Kidney (tissue), 14 donors: ENCODE results near the gene FSTL1. TPM values are rescaled to one million over a fixed set of nuclear protein-coding genes. Genes with fewer than 3 reads are reported as not detected.

Experiments used
- DNase-seq, 5 donors: peaks; one replicate each; pipeline ENCODE4 v3.0.0-alpha.2; 2013 to 2020
- FAIRE-seq: peaks from 2 replicates; lab custom pipeline; 2012; peaks lifted over from hg19 to GRCh38; lab: Jason Lieb, UNC
- H3K27ac ChIP-seq, 2 donors: one replicate each; pipeline ENCODE4 v1.7.0; 2013; ENCODE audit warnings: low read depth in 2 of 2, low read length in 2 of 2, inconsistent platforms in 1 of 2
- H3K27me3 ChIP-seq: one replicate; pipeline ENCODE4 v1.7.1; 2013; ENCODE audit warnings: low read length, inconsistent platforms; ENCODE audit not compliant: control insufficient read depth, insufficient read depth
- H3K36me3 ChIP-seq, 3 donors: one replicate each; pipeline versions ENCODE4 v1.7.0 to v1.7.1; 2013; ENCODE audit warnings: low read length in 3 of 3, control low read depth in 1 of 3, inconsistent platforms in 1 of 3; ENCODE audit not compliant: insufficient read depth in 3 of 3, control insufficient read depth in 2 of 3
- H3K4me1 ChIP-seq, 3 donors: one replicate each; pipeline versions ENCODE4 v1.7.0 to v1.7.1; 2013; ENCODE audit warnings: low read length in 3 of 3, inconsistent platforms in 1 of 3, low read depth in 1 of 3; ENCODE audit not compliant: control insufficient read depth in 2 of 3, insufficient read depth in 2 of 3
- H3K4me3 ChIP-seq, 3 donors: one replicate each; pipeline versions ENCODE4 v1.7.0 to v1.8.1; 2013; ENCODE audit warnings: low read length in 3 of 3, control low read depth in 1 of 3, inconsistent platforms in 1 of 3
- H3K9ac ChIP-seq, 3 donors: one replicate each; pipeline versions ENCODE4 v1.7.0 to v1.7.1; 2013; ENCODE audit warnings: low read length in 3 of 3, control low read depth in 1 of 3, inconsistent platforms in 1 of 3
- H3K9me3 ChIP-seq, 3 donors: one replicate each; pipeline versions ENCODE4 v1.7.0 to v1.7.1; 2013; ENCODE audit warnings: low read length in 3 of 3, control low read depth in 1 of 3, inconsistent platforms in 1 of 3; ENCODE audit not compliant: control insufficient read depth in 2 of 3, insufficient read depth in 1 of 3
- intact Hi-C: fragments of 100-400 bp; cut with DNase I; formaldehyde crosslinking; loops from one replicate; pipeline ENCODE4 v1.11.1; 2022
- polyA plus RNA-seq: library from polyadenylated mRNA; stranded (reverse); fragments of 350-450 nt; fragmentation: Illumina TruSeq; extraction: RNeasy Lipid Tissue Mini Kit (QIAGEN cat#74804); gene quantifications from one replicate; pipeline ENCODE4 v1.2.3, GENCODE V29; 2014; ENCODE audit warnings: low read depth, low replicate concordance; ENCODE audit not compliant: insufficient read depth
- total RNA-seq: library from RNA; stranded (reverse); fragmentation: NEBNext Ultra II Directional; extraction: Animal tissue kit (Norgen Biotek cat#: 25700); gene quantifications from one replicate; pipeline ENCODE4 v1.2.1, GENCODE V29; 2021
- TF ChIP-seq, protein P1 (sequence below): IDR thresholded peaks from 3 replicates; pipeline ENCODE4 v1.5.1; 2012; ENCODE audit warnings: mild to moderate bottlenecking, moderate library complexity, borderline replicate concordance; ENCODE audit not compliant: insufficient read depth; ENCODE audit errors: extremely low read depth
- donor health status: control.
- donor health status: control.
- donor health status: control.
- donor health status: control.
- donor health status: control.
- donor health status: DM: yes; HTN: yes; CAD: no.
- donor health status: Normal renal cell carcinoma (clear cell type).

FSTL1 gene
- total and polyA plus RNA-seq, 2 donors from 2014 or later: 31.1 to 193 TPM

DNA sequence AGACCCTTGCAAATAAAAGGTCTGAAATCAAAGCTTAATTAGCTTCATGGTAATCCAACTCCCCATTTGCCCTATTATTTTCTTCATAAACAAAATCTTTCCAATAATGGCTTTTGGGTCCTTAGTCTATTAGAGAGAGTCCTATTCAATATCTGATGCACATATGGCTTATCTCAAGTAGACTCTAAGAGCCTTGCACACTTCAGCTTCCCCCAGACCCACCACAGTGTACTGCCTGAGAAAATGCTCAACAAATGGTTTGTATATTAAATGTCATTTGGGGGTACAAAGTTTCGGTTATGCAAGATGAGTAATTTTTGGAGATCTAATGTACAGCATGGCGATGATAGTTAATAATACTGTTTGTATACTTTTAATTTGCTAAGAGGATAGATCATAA lies 28.9 kb downstream of the FSTL1 start:
- no peak overlapping the region for H3K27ac ChIP-seq
- H3K4me3 ChIP-seq: no peak overlapping the region
- no peaks in the 10 kb centered on the region for H3K9me3 ChIP-seq
- FAIRE-seq (no peak), DNase-seq (peak in 1 of 5 donors; percentile 62)
- peaks cover 4 to 16% (median 10%) of the 10 kb centered on the region in 3 donors for H3K4me1 ChIP-seq
- intact Hi-C loops: no loop called here
- H3K9ac ChIP-seq: no peak overlapping the region
- no peaks in the 10 kb centered on the region for H3K36me3 ChIP-seq
- TF ChIP-seq, protein P1, sequence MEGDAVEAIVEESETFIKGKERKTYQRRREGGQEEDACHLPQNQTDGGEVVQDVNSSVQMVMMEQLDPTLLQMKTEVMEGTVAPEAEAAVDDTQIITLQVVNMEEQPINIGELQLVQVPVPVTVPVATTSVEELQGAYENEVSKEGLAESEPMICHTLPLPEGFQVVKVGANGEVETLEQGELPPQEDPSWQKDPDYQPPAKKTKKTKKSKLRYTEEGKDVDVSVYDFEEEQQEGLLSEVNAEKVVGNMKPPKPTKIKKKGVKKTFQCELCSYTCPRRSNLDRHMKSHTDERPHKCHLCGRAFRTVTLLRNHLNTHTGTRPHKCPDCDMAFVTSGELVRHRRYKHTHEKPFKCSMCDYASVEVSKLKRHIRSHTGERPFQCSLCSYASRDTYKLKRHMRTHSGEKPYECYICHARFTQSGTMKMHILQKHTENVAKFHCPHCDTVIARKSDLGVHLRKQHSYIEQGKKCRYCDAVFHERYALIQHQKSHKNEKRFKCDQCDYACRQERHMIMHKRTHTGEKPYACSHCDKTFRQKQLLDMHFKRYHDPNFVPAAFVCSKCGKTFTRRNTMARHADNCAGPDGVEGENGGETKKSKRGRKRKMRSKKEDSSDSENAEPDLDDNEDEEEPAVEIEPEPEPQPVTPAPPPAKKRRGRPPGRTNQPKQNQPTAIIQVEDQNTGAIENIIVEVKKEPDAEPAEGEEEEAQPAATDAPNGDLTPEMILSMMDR: no peak
- no peaks in the 10 kb centered on the region for H3K27me3 ChIP-seq

DNA sequence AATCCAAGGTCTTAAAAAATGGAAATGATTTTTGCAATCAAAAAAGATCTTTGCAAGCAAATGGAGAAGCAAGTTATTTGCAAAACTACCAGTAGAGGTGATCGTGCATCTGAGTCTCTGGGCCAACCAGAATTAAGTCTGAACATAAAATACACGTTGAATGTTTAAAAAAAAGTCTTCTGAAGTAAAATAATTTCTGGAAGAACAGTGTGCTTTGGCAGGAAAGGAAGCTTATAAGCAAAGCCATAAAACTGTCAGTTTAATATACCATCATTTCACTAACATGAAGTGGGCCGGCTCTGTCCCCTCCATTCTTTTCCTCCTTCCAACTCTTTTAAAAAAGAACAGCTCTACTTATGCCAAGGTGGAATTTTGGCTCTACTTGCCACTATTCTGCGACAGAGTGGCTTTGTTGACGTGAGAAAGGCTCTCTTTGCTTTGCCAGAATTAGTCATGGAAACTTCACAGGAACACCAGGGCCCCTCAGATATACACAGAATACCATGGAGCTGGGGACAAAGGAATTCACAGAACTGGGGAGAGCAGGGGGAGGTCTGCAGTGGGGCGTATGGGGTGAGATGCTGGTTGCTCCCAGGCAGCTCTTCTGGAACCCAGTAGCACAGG lies 29.8 kb downstream of the FSTL1 start:
- intact Hi-C loops: no loop called here
- Histone ChIP-seq H3K9me3 (no peaks in the 10 kb centered on the region), H3K9ac (no peak overlapping the region), H3K4me3 (no peak overlapping the region), H3K4me1 (peaks cover 4 to 15% (median 11%) of the 10 kb centered on the region in 3 donors), H3K27ac (peak overlapping the region in 1 of 2 donors; percentile 29), H3K36me3 (no peaks in the 10 kb centered on the region), H3K27me3 (no peaks in the 10 kb centered on the region)
- DNase-seq: peak in 1 of 5 donors; percentile 75
- FAIRE-seq: no peak
- TF ChIP-seq, protein P1: no peak

DNA sequence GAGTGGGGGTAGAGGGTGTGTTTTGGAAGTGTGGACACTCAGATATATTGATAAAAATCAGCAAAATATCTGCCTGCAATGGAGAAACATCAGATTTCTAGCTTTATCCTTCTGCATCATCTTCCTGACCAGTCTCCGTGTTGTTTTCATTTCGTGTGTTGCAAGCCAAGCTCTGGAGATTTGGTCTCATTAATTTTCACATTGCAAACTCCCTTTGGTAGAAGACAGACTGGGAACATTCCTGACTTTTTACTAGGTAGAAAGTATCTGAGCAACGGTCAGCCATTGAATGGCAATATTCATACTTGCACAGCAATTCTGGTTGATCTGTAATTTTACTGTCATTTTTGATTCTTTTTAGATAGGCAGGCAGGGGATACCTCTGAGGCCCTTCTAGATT lies 30.4 kb downstream of the FSTL1 start:
- FAIRE-seq (no peak), DNase-seq (no peak)
- Histone ChIP-seq H3K4me3 (no peak overlapping the region), H3K9ac (no peak overlapping the region), H3K27ac (no peak overlapping the region), H3K27me3 (no peaks in the 10 kb centered on the region), H3K4me1 (peaks cover 4 to 15% (median 11%) of the 10 kb centered on the region in 3 donors), H3K9me3 (no peaks in the 10 kb centered on the region), H3K36me3 (no peaks in the 10 kb centered on the region)
- intact Hi-C loops: no loop called here
- TF ChIP-seq, protein P1: no peak
